SK-N-SH (cell line): ENCODE results near the gene SP2. TPM values are rescaled to one million over a fixed set of nuclear protein-coding genes. Genes with fewer than 3 reads are reported as not detected.

Source experiments
- CTCF ChIA-PET: fragments of 300-600, 350-600 bp; formaldehyde crosslinking; extraction: SDS; loops from one replicate; lab custom pipeline; 2021; lab: Yijun Ruan, JAX
- POLR2A ChIA-PET: fragments of 350-600 bp; sonication (Branson Sonifier 250); formaldehyde crosslinking; extraction: SDS; loops from one replicate; lab custom pipeline; 2020; ENCODE audit warnings: antibody characterized with exemption, inconsistent platforms; lab: Yijun Ruan, JAX
- DNase-seq: peaks from one replicate; pipeline ENCODE4 v3.0.0; 2012
- H2AFZ ChIP-seq: fragments of 200-600 bp; sonication (generic); 2 replicates; pipeline ENCODE4 v1.8.1; 2016; ENCODE audit warnings: antibody characterized with exemption, mild to moderate bottlenecking, low read depth
- H3F3A ChIP-seq: fragments of 200-600 bp; sonication (generic); replicated peaks from 2 replicates; pipeline ENCODE3; 2016; ENCODE audit warnings: antibody characterized with exemption, mild to moderate bottlenecking; ENCODE audit not compliant: insufficient read depth
- H3K27ac ChIP-seq, 2 experiments: fragments of 200-500 bp in 1 of 2; fragments of 200-600 bp in 1 of 2; sonication (Bioruptor generic) in 1 of 2; sonication (generic), shearing (Covaris generic) in 1 of 2; 2 replicates each; pipeline versions ENCODE4 v1.5.1 to v1.6.1; 2014 to 2016; ENCODE audit warnings: low read depth in 2 of 2, inconsistent platforms in 1 of 2, low read length in 1 of 2, mild to moderate bottlenecking in 1 of 2, mixed read lengths in 1 of 2
- H3K27me3 ChIP-seq: fragments of 200-600 bp; sonication (generic), shearing (Covaris generic); 2 replicates; pipeline ENCODE4 v1.6.1; 2016; ENCODE audit warnings: mixed run types; ENCODE audit not compliant: insufficient read depth
- H3K36me3 ChIP-seq, 2 experiments: fragments of 200-500 bp in 1 of 2; fragments of 200-600 bp in 1 of 2; sonication (Bioruptor generic) in 1 of 2; sonication (generic) in 1 of 2; replicated peaks in 1 of 2; 2 replicates each; pipeline versions ENCODE3 to v1.5.1; 2014 to 2016; ENCODE audit warnings: low read length in 1 of 2, mild to moderate bottlenecking in 1 of 2; ENCODE audit not compliant: insufficient read depth in 2 of 2, control insufficient read depth in 1 of 2
- H3K4me1 ChIP-seq, 2 experiments: fragments of 200-500 bp in 1 of 2; fragments of 200-600 bp in 1 of 2; sonication (Bioruptor generic) in 1 of 2; sonication (generic), shearing (Covaris generic) in 1 of 2; 2 replicates each; pipeline versions ENCODE4 v1.5.1 to v1.6.1; 2014 to 2016; ENCODE audit warnings: low read depth in 1 of 2, low read length in 1 of 2, mixed run types in 1 of 2; ENCODE audit not compliant: insufficient read depth in 2 of 2, control insufficient read depth in 1 of 2
- H3K4me2 ChIP-seq: fragments of 200-600 bp; sonication (generic), shearing (Covaris generic); 2 replicates; pipeline ENCODE4 v1.6.1; 2017; ENCODE audit warnings: mixed run types
- H3K4me3 ChIP-seq, 2 experiments: fragments of 200-500 bp in 1 of 2; fragments of 200-600 bp in 1 of 2; sonication (Bioruptor generic) in 1 of 2; sonication (generic), shearing (Covaris generic) in 1 of 2; 2 replicates each; pipeline versions ENCODE4 v1.5.1 to v1.8.1; 2014 to 2016; ENCODE audit warnings: low read depth in 2 of 2, inconsistent platforms in 1 of 2, low read length in 1 of 2, mild to moderate bottlenecking in 1 of 2, mixed read lengths in 1 of 2, moderate library complexity in 1 of 2
- H3K79me2 ChIP-seq: fragments of 200-600 bp; sonication (generic); 2 replicates; pipeline ENCODE4 v1.8.1; 2017; ENCODE audit warnings: mild to moderate bottlenecking; ENCODE audit not compliant: insufficient read depth
- H3K9ac ChIP-seq: fragments of 200-600 bp; sonication (generic); 2 replicates; pipeline ENCODE4 v1.6.1; 2017; ENCODE audit warnings: mixed run types
- H3K9me2 ChIP-seq: fragments of 200-600 bp; sonication (generic); 2 replicates; pipeline ENCODE4 v1.6.1; 2017; ENCODE audit warnings: mixed run types
- H3K9me3 ChIP-seq: fragments of 200-600 bp; sonication (generic); 2 replicates; pipeline ENCODE4 v1.6.1; 2017; ENCODE audit warnings: mixed run types, mild to moderate bottlenecking, moderate library complexity
- H4K20me1 ChIP-seq: fragments of 200-600 bp; sonication (generic); 2 replicates; pipeline ENCODE4 v1.6.1; 2017; ENCODE audit warnings: mild to moderate bottlenecking, mixed run types; ENCODE audit not compliant: insufficient read depth
- CHD2 ChIP-seq: fragments of 150-350 bp; IDR thresholded peaks from 2 replicates; pipeline ENCODE4 v1.6.1; 2018; ENCODE audit warnings: low read length; ENCODE audit not compliant: partially characterized antibody
- CTCF ChIP-seq: fragments of 200-600 bp; sonication (generic); IDR thresholded peaks from 2 replicates; pipeline ENCODE4 v1.6.1; 2017; ENCODE audit warnings: antibody characterized with exemption, mild to moderate bottlenecking, moderate library complexity
- EP300 ChIP-seq, 2 experiments: IDR thresholded peaks; 2 replicates each; pipeline versions ENCODE4 v1.4.0 to v1.6.1; 2012; ENCODE audit warnings: borderline replicate concordance in 1 of 2, low read depth in 1 of 2, low read length in 1 of 2
- FOSL2 ChIP-seq: IDR thresholded peaks from 2 replicates; pipeline ENCODE4 v1.4.0; 2012; ENCODE audit warnings: low read depth, mild to moderate bottlenecking, moderate library complexity, borderline replicate concordance
- GABPA ChIP-seq: IDR thresholded peaks from 2 replicates; pipeline ENCODE4 v1.4.0; 2012; ENCODE audit warnings: low read depth, mild to moderate bottlenecking
- GATA2 ChIP-seq: sonication (generic); formaldehyde crosslinking; IDR thresholded peaks from 2 replicates; pipeline ENCODE4 v1.5.0; 2020; ENCODE audit warnings: mild to moderate bottlenecking, missing genetic modification reagents
- JUND ChIP-seq: IDR thresholded peaks from 2 replicates; pipeline ENCODE4 v1.4.0; 2012
- MXI1 ChIP-seq: IDR thresholded peaks from 2 replicates; pipeline ENCODE4 v1.6.1; 2012; ENCODE audit warnings: mild to moderate bottlenecking, low read depth, low read length, improper control_type of control experiment
- NRF1 ChIP-seq: IDR thresholded peaks from 2 replicates; pipeline ENCODE4 v1.6.1; 2012; ENCODE audit warnings: low read depth, mild to moderate bottlenecking, low read length
- PBX3 ChIP-seq: IDR thresholded peaks from 2 replicates; pipeline ENCODE4; 2012
- SMC3 ChIP-seq: IDR thresholded peaks from 2 replicates; pipeline ENCODE4 v1.6.1; 2012; ENCODE audit warnings: low read depth, low read length, improper control_type of control experiment
- WGBS: methylation state at CpG from one replicate; pipeline ENCODE4 v1.1.6; 2017; ENCODE audit warnings: low lambda C conversion rate; 5-methylcytosine and 5-hydroxymethylcytosine counted together
- polyA plus RNA-seq, 3 experiments: library from polyadenylated mRNA; depleted of rRNA; stranded (reverse); fragments of >200 nt; gene quantifications; 2 replicates each; pipeline ENCODE4 v1.2.3, GENCODE V29; 2012
- TF ChIP-seq, protein P1 (sequence below): IDR thresholded peaks from 2 replicates; pipeline ENCODE4 v1.6.1; 2012; ENCODE audit warnings: mild to moderate bottlenecking, low read depth, low read length, moderate library complexity
- TF ChIP-seq, protein P2 (sequence below): fragments of 150-350 bp; IDR thresholded peaks from 2 replicates; pipeline ENCODE4 v1.6.1; 2016; ENCODE audit warnings: mild to moderate bottlenecking, low read depth, low read length
- TF ChIP-seq, protein P3 (sequence below): IDR thresholded peaks from 2 replicates; pipeline ENCODE4 v1.4.0; 2012; ENCODE audit warnings: low read depth, borderline replicate concordance

Gene SP2
- polyA plus RNA-seq, 1 of the 3 experiments (the other 2 are of a cell fraction): 16.7 TPM

DNA sequence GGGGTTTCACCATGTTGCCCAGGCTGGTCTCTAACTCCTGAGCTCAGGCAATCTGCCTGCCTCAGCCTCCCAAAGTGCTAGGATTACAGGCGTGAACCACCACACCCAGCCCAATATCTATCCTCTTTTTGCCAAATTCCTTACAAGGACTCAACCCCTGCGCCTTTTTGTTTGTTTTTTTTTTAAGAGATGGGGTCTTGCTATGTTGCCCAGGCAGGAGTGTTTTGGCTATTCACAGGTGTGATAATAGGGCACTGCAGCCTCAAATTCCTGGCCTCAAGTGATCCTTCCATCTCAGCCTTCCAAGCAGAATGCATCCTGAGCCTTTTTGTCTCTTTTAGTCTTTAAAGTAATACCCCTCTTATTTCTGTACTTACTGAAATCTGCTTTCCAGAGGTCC lies 17.0 kb downstream of the SP2 start:
- no peak for TF ChIP-seq NRF1
- TF ChIP-seq, protein P1, sequence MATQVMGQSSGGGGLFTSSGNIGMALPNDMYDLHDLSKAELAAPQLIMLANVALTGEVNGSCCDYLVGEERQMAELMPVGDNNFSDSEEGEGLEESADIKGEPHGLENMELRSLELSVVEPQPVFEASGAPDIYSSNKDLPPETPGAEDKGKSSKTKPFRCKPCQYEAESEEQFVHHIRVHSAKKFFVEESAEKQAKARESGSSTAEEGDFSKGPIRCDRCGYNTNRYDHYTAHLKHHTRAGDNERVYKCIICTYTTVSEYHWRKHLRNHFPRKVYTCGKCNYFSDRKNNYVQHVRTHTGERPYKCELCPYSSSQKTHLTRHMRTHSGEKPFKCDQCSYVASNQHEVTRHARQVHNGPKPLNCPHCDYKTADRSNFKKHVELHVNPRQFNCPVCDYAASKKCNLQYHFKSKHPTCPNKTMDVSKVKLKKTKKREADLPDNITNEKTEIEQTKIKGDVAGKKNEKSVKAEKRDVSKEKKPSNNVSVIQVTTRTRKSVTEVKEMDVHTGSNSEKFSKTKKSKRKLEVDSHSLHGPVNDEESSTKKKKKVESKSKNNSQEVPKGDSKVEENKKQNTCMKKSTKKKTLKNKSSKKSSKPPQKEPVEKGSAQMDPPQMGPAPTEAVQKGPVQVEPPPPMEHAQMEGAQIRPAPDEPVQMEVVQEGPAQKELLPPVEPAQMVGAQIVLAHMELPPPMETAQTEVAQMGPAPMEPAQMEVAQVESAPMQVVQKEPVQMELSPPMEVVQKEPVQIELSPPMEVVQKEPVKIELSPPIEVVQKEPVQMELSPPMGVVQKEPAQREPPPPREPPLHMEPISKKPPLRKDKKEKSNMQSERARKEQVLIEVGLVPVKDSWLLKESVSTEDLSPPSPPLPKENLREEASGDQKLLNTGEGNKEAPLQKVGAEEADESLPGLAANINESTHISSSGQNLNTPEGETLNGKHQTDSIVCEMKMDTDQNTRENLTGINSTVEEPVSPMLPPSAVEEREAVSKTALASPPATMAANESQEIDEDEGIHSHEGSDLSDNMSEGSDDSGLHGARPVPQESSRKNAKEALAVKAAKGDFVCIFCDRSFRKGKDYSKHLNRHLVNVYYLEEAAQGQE: no peak
- TF ChIP-seq CTCF: no peak
- TF ChIP-seq GATA2 (CRISPR knock-in tag): no peak
- TF ChIP-seq, protein P2, sequence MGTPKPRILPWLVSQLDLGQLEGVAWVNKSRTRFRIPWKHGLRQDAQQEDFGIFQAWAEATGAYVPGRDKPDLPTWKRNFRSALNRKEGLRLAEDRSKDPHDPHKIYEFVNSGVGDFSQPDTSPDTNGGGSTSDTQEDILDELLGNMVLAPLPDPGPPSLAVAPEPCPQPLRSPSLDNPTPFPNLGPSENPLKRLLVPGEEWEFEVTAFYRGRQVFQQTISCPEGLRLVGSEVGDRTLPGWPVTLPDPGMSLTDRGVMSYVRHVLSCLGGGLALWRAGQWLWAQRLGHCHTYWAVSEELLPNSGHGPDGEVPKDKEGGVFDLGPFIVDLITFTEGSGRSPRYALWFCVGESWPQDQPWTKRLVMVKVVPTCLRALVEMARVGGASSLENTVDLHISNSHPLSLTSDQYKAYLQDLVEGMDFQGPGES: no peak
- no peak for TF ChIP-seq EP300 (IDR thresholded peaks at IDR 0.05; ENCODE audit: borderline replicate concordance in 1 of 2, low read depth in 1 of 2, low read length in 1 of 2)
- TF ChIP-seq, protein P3, sequence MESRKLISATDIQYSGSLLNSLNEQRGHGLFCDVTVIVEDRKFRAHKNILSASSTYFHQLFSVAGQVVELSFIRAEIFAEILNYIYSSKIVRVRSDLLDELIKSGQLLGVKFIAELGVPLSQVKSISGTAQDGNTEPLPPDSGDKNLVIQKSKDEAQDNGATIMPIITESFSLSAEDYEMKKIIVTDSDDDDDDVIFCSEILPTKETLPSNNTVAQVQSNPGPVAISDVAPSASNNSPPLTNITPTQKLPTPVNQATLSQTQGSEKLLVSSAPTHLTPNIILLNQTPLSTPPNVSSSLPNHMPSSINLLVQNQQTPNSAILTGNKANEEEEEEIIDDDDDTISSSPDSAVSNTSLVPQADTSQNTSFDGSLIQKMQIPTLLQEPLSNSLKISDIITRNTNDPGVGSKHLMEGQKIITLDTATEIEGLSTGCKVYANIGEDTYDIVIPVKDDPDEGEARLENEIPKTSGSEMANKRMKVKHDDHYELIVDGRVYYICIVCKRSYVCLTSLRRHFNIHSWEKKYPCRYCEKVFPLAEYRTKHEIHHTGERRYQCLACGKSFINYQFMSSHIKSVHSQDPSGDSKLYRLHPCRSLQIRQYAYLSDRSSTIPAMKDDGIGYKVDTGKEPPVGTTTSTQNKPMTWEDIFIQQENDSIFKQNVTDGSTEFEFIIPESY: no peak
- TF ChIP-seq SMC3: no peak
- no peak for TF ChIP-seq GABPA
- TF ChIP-seq FOSL2: no peak
- TF ChIP-seq CHD2: no peak
- TF ChIP-seq PBX3: no peak
- no peak for TF ChIP-seq JUND
- TF ChIP-seq MXI1: no peak
- Histone ChIP-seq H3K27me3 (no peaks in the 10 kb centered on the region), H3K27ac (no peak overlapping the region), H3F3A (peaks cover 5% of the 10 kb centered on the region), H3K4me3 (no peak overlapping the region), H2AFZ (no peak overlapping the region), H3K79me2 (no peaks in the 10 kb centered on the region), H3K9ac (no peak overlapping the region), H3K9me2 (no peaks in the 10 kb centered on the region), H3K9me3 (no peaks in the 10 kb centered on the region), H4K20me1 (no peaks in the 10 kb centered on the region), H3K4me1 (no peaks in the 10 kb centered on the region), H3K4me2 (no peak overlapping the region), H3K36me3 (peaks cover 3 to 9% of the 10 kb centered on the region in 2 experiments)
- WGBS: 92% methylated on average over 2 of the region's 2 CpGs
- ChIA-PET CTCF (interaction anchor here (0.7 kb wide), 1 partner anchor 249 kb away, joined by 3 read pairs; no protein-coding TSS in a partner anchor), POLR2A (no interaction called here)
- no peak for DNase-seq
